ENCODE measurements around the gene MED16.

DNA sequence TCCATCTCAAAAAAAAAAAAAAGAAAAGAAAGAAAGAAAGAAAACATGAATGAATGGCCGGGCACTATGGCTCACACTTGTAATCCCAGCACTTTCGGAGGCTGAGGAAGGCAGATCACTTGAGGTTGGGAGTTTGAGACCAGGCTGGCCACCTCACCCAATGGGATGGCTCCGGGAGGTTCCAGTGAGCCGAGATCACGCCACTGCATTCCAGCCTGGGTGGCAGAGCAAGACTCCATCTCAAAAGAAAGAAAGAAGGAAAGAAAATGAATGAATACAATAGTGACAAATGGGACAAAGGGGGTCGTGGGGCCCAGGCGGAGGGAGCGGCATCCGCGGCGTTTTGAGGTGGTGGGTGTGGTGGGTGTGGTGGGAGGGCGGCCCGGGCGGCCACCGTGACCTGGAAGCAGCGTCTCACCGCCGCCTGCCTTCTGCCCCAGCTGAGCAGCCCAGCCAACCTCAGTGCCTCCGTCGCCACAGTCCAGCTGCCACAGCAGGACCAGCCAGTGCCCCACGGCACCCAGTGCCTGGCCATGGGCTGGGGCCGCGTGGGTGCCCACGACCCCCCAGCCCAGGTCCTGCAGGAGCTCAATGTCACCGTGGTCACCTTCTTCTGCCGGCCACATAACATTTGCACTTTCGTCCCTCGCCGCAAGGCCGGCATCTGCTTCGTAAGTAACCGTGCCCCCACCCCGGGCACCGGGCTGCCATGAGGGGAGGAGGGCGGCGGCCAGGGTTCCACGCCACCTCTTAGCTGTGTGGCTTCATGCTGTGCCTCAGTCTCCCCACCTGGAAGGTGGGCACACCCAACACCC, 47.1 kb downstream of the MED16 start:
- TF ChIP-seq, protein P1, sequence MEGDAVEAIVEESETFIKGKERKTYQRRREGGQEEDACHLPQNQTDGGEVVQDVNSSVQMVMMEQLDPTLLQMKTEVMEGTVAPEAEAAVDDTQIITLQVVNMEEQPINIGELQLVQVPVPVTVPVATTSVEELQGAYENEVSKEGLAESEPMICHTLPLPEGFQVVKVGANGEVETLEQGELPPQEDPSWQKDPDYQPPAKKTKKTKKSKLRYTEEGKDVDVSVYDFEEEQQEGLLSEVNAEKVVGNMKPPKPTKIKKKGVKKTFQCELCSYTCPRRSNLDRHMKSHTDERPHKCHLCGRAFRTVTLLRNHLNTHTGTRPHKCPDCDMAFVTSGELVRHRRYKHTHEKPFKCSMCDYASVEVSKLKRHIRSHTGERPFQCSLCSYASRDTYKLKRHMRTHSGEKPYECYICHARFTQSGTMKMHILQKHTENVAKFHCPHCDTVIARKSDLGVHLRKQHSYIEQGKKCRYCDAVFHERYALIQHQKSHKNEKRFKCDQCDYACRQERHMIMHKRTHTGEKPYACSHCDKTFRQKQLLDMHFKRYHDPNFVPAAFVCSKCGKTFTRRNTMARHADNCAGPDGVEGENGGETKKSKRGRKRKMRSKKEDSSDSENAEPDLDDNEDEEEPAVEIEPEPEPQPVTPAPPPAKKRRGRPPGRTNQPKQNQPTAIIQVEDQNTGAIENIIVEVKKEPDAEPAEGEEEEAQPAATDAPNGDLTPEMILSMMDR (IDR thresholded peaks at IDR 0.05), result no peak
- no peak for TF ChIP-seq POLR2A (IDR thresholded peaks at IDR 0.05)

All from right lobe of liver (tissue), 4 donors.